H1 (cell line): ENCODE measurements around the gene SUPT20H.

Source experiments
- EP300 ChIP-seq, 2 experiments: IDR thresholded peaks; 1 replicate in 1 of 2; 2 replicates in 1 of 2; pipeline ENCODE4 v1.6.1; 2011 to 2012; ENCODE audit warnings: low read depth in 2 of 2, low read length in 2 of 2, mild to moderate bottlenecking in 2 of 2, borderline replicate concordance in 1 of 2, inconsistent platforms in 1 of 2, moderate library complexity in 1 of 2
- EZH2 ChIP-seq: fragments of 200-600 bp; sonication (generic); IDR thresholded peaks from 2 replicates; pipeline ENCODE4 v1.7.1; 2012; ENCODE audit warnings: low read depth, mild to moderate bottlenecking, moderate library complexity, low read length, inconsistent platforms; ENCODE audit not compliant: severe bottlenecking
- POLR2AphosphoS5 ChIP-seq: IDR thresholded peaks from 2 replicates; pipeline ENCODE4 v1.6.1; 2011; ENCODE audit warnings: low read depth, low read length

DNA sequence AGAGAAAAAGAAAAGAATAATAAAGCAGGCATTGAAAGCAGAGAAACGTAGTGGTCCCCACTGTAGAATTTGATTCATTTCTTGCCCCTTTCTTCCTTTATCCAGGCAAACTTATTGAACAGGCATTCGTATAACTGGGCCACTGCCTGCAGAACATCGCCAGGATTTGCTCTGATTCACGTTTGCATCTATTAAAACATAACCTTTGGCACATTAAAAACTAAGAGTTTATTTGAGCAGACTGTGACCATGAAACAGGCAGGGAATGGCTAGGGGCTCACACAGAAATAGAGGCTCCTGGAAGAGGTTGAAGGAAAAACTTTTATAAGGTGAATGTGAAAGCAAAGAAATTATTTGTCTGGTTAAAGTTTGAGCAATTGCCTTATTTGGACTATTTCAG is 12.5 kb upstream of the SUPT20H start:
- TF ChIP-seq EZH2, result no peak
- TF ChIP-seq EP300 (IDR thresholded peaks at IDR 0.05; ENCODE audit: borderline replicate concordance in 1 of 2, low read depth in 2 of 2, low read length in 2 of 2), result no peak
- TF ChIP-seq POLR2AphosphoS5, result no peak
